ENCODE measurements around the gene BLTP1.
"Not testable (repeated sequence)": the region's sequence is repeated elsewhere in the genome, so short reads cannot be mapped to it uniquely, and the experiment has no call there.

The BLTP1 gene, protein sequence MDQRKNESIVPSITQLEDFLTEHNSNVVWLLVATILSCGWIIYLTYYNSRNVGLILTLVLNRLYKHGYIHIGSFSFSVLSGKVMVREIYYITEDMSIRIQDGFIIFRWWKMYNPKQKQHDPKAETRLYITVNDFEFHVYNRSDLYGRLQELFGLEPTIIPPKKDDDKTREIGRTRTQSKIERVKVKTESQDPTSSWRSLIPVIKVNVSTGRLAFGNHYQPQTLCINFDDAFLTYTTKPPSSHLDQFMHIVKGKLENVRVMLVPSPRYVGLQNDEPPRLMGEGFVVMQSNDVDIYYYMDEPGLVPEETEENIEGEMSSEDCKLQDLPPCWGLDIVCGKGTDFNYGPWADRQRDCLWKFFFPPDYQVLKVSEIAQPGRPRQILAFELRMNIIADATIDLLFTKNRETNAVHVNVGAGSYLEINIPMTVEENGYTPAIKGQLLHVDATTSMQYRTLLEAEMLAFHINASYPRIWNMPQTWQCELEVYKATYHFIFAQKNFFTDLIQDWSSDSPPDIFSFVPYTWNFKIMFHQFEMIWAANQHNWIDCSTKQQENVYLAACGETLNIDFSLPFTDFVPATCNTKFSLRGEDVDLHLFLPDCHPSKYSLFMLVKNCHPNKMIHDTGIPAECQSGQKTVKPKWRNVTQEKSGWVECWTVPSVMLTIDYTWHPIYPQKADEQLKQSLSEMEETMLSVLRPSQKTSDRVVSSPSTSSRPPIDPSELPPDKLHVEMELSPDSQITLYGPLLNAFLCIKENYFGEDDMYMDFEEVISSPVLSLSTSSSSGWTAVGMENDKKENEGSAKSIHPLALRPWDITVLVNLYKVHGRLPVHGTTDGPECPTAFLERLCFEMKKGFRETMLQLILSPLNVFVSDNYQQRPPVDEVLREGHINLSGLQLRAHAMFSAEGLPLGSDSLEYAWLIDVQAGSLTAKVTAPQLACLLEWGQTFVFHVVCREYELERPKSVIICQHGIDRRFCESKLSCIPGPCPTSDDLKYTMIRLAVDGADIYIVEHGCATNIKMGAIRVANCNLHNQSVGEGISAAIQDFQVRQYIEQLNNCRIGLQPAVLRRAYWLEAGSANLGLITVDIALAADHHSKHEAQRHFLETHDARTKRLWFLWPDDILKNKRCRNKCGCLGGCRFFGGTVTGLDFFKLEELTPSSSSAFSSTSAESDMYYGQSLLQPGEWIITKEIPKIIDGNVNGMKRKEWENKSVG (N-terminal part only)

DNA sequence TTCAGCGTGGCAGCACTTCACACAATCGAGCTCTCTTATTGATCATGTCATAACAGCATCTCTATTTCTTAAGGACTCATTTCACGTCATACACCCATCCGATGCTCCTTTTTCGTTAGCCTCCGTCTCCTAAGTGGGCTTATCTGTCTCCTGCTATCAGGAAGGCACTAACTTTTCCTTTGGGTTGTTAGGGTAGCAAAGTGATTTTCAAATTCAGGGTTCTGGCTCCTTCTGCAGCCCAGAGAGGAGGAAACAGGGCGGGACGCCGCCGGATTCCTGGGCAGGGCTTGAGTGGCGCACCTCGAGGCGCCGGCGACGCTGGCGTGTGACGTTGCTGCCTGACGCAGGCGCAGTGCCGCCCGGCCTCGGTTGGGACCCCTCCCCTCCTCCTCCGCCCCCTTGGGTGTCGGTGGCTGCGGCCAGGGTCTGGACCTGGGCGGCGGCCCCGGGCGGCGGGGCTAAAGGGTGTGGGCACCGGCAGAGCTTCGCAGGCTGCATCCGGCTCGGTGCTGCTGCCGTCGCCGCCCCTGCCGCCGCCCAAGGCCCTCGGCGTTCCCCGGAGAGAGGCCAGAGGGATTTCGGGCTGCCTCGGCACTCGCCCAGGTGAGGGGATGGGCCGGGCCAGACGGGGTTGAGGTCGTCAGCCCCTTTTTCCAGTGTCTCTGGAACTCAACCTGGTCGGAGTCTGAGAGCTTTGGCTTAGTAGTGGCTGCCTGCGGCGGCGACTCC lies at the start of gene BLTP1:
BLTP1 (plus strand) TSS at position 350 of the 729 bp plus-strand sequence. CDS start 18,317 bp downstream, outside the sequence.
- peak within 1 kb of the TSS; percentile 39 for H3K27ac ChIP-seq (ENCODE audit: low read length)
- H3K4me3 ChIP-seq (ENCODE audit: low read length), result peak within 1 kb of the TSS; percentile 99
- H3K36me3 ChIP-seq (ENCODE audit: insufficient read depth, low read depth, low read length), result peaks cover 19% of the 10 kb centered on the region

DNA sequence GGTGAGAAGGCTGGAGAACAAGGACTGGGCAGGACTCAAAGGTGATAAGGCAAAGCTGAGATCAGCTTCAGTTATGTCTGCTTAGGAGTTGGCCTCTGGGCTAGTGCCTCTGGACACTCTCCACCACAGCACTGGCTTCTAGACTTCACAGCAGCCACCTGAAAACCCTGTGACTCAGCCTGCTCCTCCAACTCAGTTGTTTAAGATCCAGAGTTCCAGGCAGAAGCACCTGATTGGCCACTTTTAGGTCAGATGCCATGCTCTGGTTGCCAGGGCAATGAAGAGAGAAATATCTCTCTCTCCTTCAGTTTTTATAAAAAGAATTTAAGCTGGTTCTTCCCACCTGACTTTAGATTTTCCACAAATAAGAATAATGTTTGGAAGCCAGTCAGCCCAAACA lies 47.9 kb upstream of the BLTP1 start:
- no peak overlapping the region for H3K9ac ChIP-seq (ENCODE audit: low read depth, low read length)
- no peaks in the 10 kb centered on the region for H3K36me3 ChIP-seq (ENCODE audit: insufficient read depth, low read depth, low read length)
- H3K4me1 ChIP-seq (ENCODE audit: insufficient read depth, low read length), result peaks cover 21% of the 10 kb centered on the region; the same call in 1 of the 2 replicates
- no peak overlapping the region for H3K4me3 ChIP-seq (ENCODE audit: low read length)
- no peaks in the 10 kb centered on the region for H3K9me3 ChIP-seq (ENCODE audit: insufficient read depth, low read depth, low read length)
- peaks cover 31% of the 10 kb centered on the region; the same call in 1 of the 2 replicates for H3K27me3 ChIP-seq (ENCODE audit: insufficient read depth, low read length)
- no peak overlapping the region for H3K27ac ChIP-seq (ENCODE audit: low read length)

More for the DNA sequence above, at the start of gene BLTP1:
- H3K9me3 ChIP-seq (ENCODE audit: insufficient read depth, low read depth, low read length), result 0 out of 2 replicates have a peak, but pooled peaks cover 3% of the 10 kb centered on the region
- no peaks in the 10 kb centered on the region for H3K27me3 ChIP-seq (ENCODE audit: insufficient read depth, low read length)
- peak within 1 kb of the TSS; percentile 80 for H3K9ac ChIP-seq (ENCODE audit: low read depth, low read length)
- H3K4me1 ChIP-seq (ENCODE audit: insufficient read depth, low read length), result peaks cover 4% of the 10 kb centered on the region

DNA sequence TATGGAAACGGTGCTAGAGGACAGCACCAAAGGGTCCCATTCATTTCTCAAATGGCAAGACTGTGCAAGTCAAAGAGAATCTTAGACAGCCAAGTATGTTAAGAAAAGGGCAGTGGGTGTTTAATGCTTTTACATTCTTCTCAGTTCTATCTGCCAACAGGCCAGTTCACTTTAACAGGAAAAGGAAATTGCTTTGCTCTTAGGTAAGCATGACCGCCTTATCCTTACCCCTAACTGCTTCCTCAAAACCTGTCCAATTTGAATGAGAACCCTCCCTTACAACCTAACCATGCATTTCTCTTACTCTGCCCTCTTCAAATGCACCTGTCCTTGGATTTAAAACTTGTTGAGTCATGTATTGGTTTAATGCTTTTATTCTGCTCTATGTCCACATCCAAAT lies 44.5 kb upstream of the BLTP1 start:
- Histone ChIP-seq H3K4me1 (ENCODE audit: insufficient read depth, low read length) (no peaks in the 10 kb centered on the region), H3K27ac (ENCODE audit: low read length) (no peak overlapping the region), H3K9ac (ENCODE audit: low read depth, low read length) (no peak overlapping the region), H3K9me3 (ENCODE audit: insufficient read depth, low read depth, low read length) (no peaks in the 10 kb centered on the region), H3K36me3 (ENCODE audit: insufficient read depth, low read depth, low read length) (no peaks in the 10 kb centered on the region), H3K4me3 (ENCODE audit: low read length) (no peak overlapping the region), H3K27me3 (ENCODE audit: insufficient read depth, low read length) (0 out of 2 replicates have a peak, but pooled peaks cover 9% of the 10 kb centered on the region)

DNA sequence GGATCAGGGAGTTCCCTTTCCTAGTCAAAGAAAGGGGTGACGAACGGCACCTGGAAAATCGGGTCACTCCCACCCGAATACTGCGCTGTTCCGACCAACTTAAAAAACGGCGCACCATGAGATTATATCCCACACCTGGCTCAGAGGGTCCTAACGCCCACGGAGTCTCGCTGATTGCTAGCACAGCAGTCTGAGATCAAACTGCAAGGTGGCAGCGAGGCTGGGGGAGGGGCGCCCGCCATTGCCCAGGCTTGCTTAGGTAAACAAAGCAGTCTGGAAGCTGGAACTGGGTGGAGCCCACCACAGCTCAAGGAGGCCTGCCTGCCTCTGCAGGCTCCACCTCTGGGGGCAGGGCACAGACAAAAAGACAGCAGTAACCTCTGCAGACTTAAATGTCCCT lies 41.8 kb upstream of the BLTP1 start:
- H3K4me1 ChIP-seq (ENCODE audit: insufficient read depth, low read length); H3K4me3 ChIP-seq (ENCODE audit: low read length); H3K36me3 ChIP-seq (ENCODE audit: insufficient read depth, low read depth, low read length); H3K9ac ChIP-seq (ENCODE audit: low read depth, low read length); H3K9me3 ChIP-seq (ENCODE audit: insufficient read depth, low read depth, low read length); H3K27ac ChIP-seq (ENCODE audit: low read length); H3K27me3 ChIP-seq (ENCODE audit: insufficient read depth, low read length): not testable (repeated sequence)

DNA sequence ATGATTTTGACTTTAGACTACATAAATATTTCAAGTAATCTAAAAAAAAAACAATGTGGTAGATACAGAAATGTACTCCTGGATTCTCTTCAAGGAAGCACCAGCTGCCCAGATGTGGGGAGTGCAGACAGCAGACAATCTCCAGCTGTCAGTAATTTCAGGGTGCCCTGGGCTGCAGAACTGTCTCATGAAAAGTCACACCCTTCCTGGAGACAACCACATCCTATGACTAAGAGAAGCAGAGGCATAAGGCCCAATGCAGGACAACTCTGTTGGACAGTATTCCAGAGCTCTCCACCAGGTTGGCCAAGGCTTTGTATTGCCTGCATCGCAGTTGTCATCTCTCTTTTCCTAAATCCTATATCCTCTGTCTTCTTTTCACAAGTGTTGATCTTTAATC lies 34.4 kb upstream of the BLTP1 start:
- Histone ChIP-seq H3K36me3 (ENCODE audit: insufficient read depth, low read depth, low read length) (no peaks in the 10 kb centered on the region), H3K27ac (ENCODE audit: low read length) (no peak overlapping the region), H3K4me3 (ENCODE audit: low read length) (no peak overlapping the region), H3K9me3 (ENCODE audit: insufficient read depth, low read depth, low read length) (no peaks in the 10 kb centered on the region), H3K9ac (ENCODE audit: low read depth, low read length) (no peak overlapping the region), H3K27me3 (ENCODE audit: insufficient read depth, low read length) (no peaks in the 10 kb centered on the region), H3K4me1 (ENCODE audit: insufficient read depth, low read length) (no peaks in the 10 kb centered on the region)

DNA sequence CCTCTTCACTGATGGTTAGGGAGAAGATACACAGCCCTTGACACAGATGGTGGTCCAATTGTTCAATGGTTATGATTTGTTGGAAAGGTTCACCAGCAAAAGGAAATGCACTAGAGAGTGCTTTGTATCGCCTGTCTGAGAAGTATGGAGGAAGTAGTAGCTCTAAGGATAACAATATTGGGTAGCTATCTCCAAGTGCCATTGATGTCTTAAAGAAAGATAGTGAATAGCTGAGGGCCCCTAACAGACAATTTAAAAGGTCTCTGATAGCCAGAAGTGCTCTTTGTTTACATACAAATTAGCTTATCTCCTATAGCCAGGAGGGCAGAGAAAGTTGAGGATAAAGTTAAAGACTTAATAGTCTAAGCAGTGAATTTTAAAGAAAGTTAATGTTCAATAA lies 33.9 kb upstream of the BLTP1 start:
- Histone ChIP-seq H3K4me3 (ENCODE audit: low read length) (no peak overlapping the region), H3K9me3 (ENCODE audit: insufficient read depth, low read depth, low read length) (no peaks in the 10 kb centered on the region), H3K4me1 (ENCODE audit: insufficient read depth, low read length) (no peaks in the 10 kb centered on the region), H3K27ac (ENCODE audit: low read length) (no peak overlapping the region), H3K9ac (ENCODE audit: low read depth, low read length) (no peak overlapping the region), H3K36me3 (ENCODE audit: insufficient read depth, low read depth, low read length) (no peaks in the 10 kb centered on the region), H3K27me3 (ENCODE audit: insufficient read depth, low read length) (no peaks in the 10 kb centered on the region)

DNA sequence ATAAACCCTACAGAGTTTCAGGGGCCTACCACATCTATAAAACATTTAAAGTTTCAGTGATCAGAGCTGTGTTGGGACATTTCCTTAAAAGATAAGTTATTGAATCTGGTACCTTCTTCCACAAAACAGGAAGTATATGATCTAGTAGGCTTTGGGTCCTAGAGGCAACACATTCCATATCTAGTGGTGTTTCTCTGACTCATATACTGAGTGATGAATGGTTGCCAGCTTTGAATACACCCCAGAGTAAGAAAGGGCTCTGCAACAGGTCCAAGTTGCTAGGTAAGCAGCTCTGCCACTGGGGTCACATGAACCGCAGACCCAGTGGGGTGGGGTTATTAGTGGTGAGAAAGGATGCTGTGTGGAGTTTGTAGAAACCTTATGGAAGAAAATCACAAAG lies 32.4 kb upstream of the BLTP1 start:
- H3K9me3 ChIP-seq (ENCODE audit: insufficient read depth, low read depth, low read length), result no peaks in the 10 kb centered on the region
- no peaks in the 10 kb centered on the region for H3K4me1 ChIP-seq (ENCODE audit: insufficient read depth, low read length)
- no peak overlapping the region for H3K27ac ChIP-seq (ENCODE audit: low read length)
- no peak overlapping the region for H3K4me3 ChIP-seq (ENCODE audit: low read length)
- H3K27me3 ChIP-seq (ENCODE audit: insufficient read depth, low read length), result no peaks in the 10 kb centered on the region
- no peaks in the 10 kb centered on the region for H3K36me3 ChIP-seq (ENCODE audit: insufficient read depth, low read depth, low read length)
- no peak overlapping the region for H3K9ac ChIP-seq (ENCODE audit: low read depth, low read length)

DNA sequence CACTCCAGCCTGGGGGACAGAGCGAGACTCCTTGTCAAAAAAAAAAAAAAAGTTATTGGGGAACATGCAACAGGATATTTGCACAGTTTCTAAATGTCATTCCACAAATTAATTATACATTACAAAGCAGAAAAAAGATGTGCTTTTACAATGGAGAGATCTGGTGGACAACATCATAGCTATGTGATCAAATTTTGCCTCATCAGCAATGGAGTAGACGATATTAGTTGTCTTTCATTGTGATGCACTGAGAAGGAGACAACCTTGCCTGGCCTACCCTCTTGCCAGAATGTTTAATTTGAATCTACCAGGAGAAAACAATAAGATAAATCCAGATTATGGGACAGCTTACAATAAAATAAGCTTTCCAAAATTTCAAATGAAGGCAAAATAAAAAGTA lies 30.5 kb upstream of the BLTP1 start:
- H3K27me3 ChIP-seq (ENCODE audit: insufficient read depth, low read length), result no peaks in the 10 kb centered on the region
- no peaks in the 10 kb centered on the region for H3K36me3 ChIP-seq (ENCODE audit: insufficient read depth, low read depth, low read length)
- H3K9me3 ChIP-seq (ENCODE audit: insufficient read depth, low read depth, low read length), result no peaks in the 10 kb centered on the region
- H3K4me1 ChIP-seq (ENCODE audit: insufficient read depth, low read length), result no peaks in the 10 kb centered on the region
- no peak overlapping the region for H3K27ac ChIP-seq (ENCODE audit: low read length)
- no peak overlapping the region for H3K4me3 ChIP-seq (ENCODE audit: low read length)
- H3K9ac ChIP-seq (ENCODE audit: low read depth, low read length), result no peak overlapping the region

DNA sequence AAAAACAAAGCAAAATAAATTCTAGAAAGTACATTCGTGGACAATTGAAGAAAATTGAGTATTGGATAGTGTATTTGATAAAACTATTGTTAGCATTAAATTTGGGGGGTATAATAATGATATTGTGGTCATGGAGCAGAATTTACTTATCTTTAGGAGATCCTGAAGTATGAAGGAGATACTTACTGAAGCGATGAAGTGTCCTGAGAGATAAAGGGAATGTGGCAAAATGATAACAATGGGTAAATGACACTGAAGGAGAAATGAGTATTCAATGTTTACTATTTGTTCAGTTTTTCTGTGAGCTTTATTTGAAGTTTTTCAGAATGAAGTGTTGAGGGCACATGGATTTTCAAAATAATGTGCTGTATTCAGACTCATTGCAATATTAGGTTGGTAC lies 30.0 kb upstream of the BLTP1 start:
- Histone ChIP-seq H3K36me3 (ENCODE audit: insufficient read depth, low read depth, low read length) (no peaks in the 10 kb centered on the region), H3K27me3 (ENCODE audit: insufficient read depth, low read length) (no peaks in the 10 kb centered on the region), H3K4me1 (ENCODE audit: insufficient read depth, low read length) (no peaks in the 10 kb centered on the region), H3K27ac (ENCODE audit: low read length) (no peak overlapping the region), H3K9ac (ENCODE audit: low read depth, low read length) (no peak overlapping the region), H3K9me3 (ENCODE audit: insufficient read depth, low read depth, low read length) (no peaks in the 10 kb centered on the region), H3K4me3 (ENCODE audit: low read length) (no peak overlapping the region)

DNA sequence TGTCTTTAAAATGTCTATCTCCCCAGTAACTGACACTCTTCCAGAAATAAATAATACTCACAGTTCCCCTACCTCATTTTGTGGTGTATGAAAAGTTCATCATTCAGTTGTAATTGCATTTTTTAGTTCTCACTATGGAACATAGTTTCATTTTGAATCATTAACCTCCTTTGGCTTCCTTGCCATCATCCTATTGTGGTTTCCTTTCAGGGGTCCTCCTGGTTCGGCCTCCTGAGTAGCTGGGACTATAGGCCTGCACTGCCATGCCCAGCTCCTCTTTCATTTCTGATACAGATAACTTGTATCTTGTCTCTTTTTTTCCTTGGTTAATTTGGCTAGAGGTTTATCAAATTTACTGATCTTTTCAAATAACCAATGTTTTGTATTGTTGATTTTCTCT lies 23.1 kb upstream of the BLTP1 start:
- no peak overlapping the region for H3K9ac ChIP-seq (ENCODE audit: low read depth, low read length)

More for the DNA sequence above, 23.1 kb upstream of the BLTP1 start:
- no peaks in the 10 kb centered on the region; the same call in 1 of the 2 replicates for H3K4me1 ChIP-seq (ENCODE audit: insufficient read depth, low read length)
- H3K27me3 ChIP-seq (ENCODE audit: insufficient read depth, low read length), result no peaks in the 10 kb centered on the region
- no peak overlapping the region for H3K27ac ChIP-seq (ENCODE audit: low read length)
- H3K4me3 ChIP-seq (ENCODE audit: low read length), result no peak overlapping the region
- no peaks in the 10 kb centered on the region for H3K36me3 ChIP-seq (ENCODE audit: insufficient read depth, low read depth, low read length)
- no peaks in the 10 kb centered on the region for H3K9me3 ChIP-seq (ENCODE audit: insufficient read depth, low read depth, low read length)
